Fibroblast of the conjunctiva (primary cell): ENCODE results near the gene COMP.
A peak's percentile ranks its signal among the peaks of the same experiment; 100 is the strongest.
"Not testable (repeated sequence)": the region's sequence is repeated elsewhere in the genome, so short reads cannot be mapped to it uniquely, and the experiment has no call there.

Source experiments
- DNase-seq: peaks from one replicate; pipeline ENCODE4 v3.0.0-alpha.2; 2010; ENCODE audit warnings: low read depth

Gene COMP

GRCh38 chr19:18745931-18746330 lies 45.2 kb downstream of the COMP start:
- no peak for DNase-seq

DNA sequence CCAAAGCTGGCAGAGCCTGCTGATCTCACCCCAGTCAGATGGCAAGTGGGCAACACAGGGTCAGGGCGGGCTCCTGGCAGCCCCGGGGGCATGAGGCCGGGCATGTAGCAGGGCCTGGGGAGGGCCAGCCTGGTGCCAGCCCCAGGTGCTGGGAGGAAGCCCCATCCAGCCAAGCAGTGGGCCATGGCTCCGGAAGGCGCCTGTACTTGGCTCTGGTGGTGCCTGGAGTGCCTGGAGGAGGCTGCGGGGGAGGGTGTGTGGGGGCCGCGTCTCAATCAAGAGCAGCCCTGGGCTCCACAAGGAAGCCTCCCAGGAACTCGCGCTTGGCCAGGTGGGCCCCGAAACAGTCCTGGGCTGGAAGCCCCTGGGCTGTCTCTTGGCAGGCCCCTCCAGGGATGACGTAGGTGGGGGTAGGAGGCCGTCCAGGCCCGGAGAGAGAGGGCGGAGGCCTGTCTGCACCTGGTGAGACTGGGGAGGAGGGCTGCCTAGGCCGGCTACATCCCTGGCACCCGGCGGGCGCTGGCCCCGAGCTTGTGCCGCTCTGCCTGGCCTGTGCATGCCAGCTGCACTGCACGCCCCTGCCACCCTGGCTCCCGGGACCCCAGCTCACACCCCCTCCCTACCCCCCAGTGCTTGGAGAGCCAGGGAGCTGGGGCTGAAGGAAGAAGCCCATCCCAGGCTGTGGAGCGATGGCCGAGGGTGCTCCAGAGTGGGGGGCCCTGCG lies 45.9 kb downstream of the COMP start:
- no peak for DNase-seq

GRCh38 chr19:18743784-18744418 lies 47.2 kb downstream of the COMP start:
- no peak for DNase-seq

DNA sequence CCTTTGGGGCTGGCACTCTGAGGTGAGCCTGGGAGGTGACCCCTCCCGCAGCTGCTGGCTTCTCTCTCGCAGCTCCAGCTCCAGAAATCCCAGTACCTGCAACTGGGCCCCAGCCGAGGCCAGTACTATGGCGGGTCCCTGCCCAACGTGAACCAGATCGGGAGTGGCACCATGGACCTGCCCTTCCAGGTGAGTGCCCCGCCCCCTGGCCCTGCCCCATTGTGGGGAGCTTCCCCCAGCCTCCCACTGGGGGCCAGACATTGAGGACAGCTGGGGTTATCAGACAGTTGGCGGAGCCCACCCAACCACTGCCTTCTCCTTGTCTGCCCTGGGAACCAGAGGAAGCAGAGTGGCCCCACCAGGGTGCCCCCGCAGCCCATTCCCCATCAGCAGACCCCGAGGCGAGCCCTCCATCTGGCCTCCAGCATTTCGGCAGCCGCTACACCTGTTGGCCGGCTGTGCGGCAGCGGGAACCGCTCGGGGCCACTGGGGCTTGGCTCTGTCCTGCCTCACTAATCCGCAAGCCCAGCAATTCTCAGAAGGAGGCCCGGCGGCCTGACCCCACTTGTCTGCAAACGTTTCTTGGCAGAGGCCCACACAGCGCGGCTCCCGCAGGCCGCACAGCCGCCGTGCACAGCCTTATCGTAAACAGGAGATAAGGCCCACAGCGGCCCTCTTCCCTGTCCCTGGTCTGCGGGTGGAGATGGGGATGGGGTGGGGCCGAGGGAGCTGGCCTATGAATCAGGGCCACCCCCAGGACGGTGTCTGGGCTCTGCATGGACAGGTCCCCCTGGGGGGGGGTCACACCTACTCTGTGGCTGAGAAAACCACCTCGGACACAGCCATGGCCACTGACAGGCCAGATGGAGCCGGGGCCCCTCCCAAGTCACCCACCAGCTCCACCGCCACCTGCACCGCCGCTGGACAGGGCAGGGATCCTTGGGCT lies 48.0 kb downstream of the COMP start:
- DNase-seq: no peak

DNA sequence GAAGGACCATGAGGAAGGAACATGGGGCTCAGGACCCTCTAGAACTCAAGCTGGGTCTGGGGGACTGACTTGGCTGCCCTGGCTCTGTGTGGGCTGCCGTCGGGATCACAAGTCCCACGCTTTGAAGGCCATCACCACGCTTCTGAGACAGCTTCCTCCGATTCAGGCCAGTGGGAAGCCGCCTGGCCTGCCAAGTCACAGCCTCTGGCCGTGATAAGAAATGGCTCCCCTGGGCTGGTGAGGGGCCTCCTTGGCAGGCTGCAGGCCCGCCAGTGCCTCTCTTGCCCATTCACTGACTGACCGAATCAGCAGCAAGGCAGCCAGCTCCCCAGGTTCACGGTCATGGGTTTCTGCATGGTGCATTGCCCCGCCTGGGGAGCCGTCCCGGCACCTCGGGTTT lies 48.8 kb downstream of the COMP start:
- DNase-seq: no peak

GRCh38 chr19:18741124-18742121 lies 49.7 kb downstream of the COMP start:
- no peak for DNase-seq

DNA sequence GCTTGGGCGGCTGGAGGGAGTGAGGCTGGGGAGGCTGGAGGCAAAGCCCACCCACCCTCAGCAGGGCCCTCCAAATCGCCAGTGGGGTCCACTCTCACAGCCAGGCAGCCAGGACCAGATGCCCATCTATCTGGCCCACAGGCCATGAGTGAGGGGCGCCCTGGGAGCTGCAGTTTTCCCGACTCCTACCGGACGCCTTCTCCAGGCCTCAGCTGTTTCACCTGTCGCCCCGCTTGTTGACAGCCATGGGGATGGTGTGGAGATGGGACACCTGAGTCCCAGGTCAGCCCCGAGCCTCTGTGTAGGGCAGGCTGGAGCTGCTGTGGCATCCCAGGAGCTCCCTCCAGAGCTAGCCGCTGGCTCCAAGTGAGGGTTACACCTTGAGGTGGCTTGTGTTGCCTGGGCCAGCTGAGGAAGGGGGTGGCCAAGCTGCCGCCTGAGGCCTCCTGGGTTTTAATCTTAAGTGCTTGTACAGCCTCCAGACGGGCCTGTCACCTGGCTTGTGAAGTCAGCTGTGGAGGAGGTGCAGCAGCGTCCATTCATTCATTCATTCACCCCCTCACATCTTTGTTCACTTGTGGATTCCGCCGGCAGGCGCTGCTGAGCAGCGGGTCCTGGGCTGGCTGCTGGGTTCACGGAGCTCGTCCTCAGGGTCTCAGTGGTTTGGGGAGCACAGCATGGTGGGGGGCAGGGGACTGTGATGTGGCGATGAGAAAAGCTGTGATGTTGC lies 52.0 kb downstream of the COMP start:
- DNase-seq: no peak

DNA sequence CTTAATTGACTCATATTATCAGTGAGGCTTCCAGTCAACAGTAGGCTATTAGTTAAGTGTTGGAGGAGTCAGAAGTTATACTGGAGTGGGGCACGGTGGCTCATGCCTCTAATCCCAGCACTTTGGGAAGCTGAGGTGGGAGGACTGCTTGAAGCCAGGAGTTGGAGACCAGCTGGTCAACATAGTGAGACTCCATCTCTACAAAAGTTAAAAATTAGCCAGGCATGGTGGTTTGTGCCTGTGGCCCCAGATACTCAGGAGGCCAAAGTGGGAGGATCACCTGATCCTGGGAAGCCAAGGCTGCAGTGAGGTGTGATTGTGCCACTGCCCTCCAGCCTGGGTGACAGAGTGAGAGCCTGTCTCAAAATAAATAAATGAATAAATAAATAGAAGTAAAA lies 53.2 kb downstream of the COMP start:
- no peak for DNase-seq

DNA sequence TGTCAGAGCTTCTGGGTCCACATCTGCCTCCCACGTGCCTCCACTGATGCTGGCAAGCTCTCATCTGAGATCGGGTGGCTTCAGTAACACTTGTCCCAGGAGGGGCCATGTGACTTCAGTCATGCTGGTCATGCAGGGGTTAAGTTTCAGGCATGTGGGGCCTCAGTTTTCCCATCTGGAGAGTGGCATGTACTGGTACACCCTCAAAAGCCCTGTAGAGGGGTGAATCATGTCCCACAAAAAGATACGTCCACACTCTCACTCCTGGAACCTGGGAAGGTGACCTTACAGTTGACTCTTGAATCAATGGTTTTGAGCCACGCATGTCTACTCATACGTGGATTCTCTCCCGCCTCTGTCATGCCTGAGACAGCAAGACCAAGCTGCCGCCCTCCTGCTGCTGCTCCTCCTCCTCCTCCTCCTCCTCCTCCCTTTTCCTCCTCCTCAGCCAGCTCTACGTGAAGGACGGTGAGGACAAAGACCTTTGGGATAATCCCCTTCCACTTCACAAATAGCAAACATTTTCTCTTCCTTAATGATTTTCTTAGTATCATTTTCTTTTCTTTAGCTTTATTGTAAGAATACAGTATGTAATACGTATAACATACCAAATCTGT lies 53.7 kb downstream of the COMP start:
- no peak for DNase-seq

DNA sequence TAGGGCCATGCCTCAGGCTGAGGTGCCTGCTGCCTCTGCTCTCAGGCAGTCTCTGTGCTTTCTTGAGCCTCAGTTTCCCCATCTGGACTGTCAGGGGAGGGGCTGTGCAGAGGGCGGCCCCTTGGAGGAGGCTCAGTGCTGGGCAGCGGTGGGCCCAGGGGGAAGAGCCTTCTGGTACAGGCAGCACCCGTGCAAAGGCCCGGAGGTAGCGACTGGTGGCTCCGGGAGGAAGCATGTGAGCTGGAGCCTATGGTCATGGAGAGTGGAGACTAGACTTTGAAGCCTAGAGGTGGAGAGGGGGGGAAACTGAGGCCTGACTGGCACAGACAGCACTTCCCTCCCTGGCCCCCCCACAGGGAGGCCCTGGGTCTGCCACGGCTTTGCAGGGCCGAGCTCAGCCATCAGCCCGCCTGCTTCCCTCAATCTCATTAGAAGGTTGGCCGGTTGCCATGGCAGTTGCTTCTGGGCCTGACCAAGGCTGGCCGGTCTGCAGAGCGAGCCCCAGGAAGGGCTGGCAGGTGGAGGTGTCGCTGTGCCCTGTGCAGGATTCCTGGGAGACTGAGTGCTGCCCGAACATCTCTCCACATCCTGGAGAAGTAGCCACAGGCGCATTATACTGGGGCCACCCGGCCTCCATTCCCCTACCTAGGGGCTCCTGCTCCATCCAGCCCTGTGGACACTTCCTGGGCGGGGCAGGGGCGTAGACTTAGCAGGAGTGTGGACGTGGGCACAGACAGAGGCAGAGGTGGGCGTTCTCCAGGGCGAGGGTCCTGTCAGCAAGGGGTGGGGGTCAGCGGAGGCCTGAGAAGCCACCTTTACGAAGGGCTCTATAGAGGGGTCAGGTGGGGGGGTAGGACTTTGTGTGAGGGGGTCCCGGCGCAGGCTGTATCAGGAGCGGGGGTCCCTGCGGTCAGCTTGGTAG lies 54.4 kb downstream of the COMP start:
- no peak for DNase-seq

DNA sequence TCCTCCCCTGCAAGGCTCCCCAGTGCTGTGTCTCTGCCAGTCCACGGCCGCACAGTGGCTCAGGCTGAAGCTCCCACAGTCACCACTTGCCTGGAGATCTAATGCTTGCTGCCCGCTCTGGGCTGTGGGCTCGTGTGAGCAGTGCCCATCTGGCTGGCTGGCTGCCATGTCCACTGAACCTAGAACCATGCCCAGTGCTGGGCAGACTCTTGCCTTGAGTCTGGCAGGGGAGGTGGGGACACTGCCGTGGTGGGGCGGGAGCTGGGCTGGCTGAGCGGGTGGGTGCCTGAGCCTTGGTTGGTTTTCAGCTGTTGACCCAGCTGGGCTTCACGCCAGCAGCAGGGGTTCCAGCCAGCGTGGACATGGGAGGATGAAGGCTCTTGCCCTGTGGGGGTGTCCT lies 55.4 kb downstream of the COMP start:
- no peak for DNase-seq

- DNase-seq: no peak
Observed at GRCh38 chr19:18735324-18735723, 55.8 kb downstream of the COMP start.

DNA sequence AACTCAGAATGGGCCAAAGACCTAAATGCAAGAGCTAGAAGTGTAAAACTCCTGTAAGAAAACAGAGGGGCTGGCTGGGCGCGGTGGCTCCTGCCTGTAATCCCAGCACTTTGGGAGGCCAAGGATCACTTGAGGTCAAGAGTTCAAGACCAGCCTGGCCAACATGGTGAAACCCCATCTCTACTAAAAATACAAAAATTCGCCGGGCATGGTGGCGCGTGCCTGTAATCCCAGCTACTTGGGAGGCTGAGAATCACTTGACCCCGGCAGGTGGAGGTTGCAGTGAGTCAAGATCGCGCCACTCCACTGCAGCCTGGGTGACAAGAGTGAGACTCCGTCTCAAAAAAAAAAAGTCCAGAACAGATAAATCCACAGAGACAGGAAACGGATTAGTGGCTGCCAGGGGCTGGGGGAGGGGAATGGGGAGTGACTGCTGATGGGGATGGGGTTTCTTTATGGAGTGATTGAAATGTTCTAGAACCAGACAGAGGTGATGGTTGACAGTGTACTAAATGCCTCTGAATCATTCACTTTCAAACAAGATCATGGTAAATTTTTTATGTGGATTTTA lies 57.3 kb downstream of the COMP start:
- not testable (repeated sequence) for DNase-seq

DNA sequence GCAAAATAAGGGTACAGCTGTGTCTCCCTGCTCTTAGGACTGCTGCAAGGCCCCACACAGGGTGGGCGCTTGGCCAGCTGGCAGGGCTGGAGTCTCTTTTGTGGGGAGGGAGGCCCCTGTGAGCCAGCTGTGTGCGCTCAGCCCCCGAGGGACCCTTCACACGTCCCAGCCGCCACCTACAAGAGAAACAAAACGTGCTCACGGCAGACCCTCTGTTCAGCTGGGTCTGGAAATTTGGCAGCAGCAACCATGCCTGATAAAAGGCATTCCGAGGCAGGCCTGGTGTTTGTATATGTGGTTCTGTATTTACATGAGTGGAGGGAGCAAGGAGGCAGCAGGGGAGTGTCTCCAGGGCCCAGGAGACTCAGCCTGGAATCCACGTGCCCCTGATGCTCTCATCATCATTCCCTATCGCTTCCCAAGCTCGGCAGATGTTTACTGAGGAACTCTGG lies 57.9 kb downstream of the COMP start:
- peak; percentile 27 for DNase-seq
